HG02885 (cell line): ENCODE measurements around the gene CROCC2.

ENCODE experiments used
- ATAC-seq: cut with Tn5 transposase; IDR thresholded peaks from one replicate; pipeline ENCODE4 v1.9.1; 2021; ENCODE audit warnings: mild to moderate bottlenecking; ENCODE audit not compliant: unreplicated experiment, poor library complexity

CROCC2 gene

GRCh38 chr2:240890691-240891090 is 15.4 kb upstream of the CROCC2 start:
- no peak for ATAC-seq

DNA sequence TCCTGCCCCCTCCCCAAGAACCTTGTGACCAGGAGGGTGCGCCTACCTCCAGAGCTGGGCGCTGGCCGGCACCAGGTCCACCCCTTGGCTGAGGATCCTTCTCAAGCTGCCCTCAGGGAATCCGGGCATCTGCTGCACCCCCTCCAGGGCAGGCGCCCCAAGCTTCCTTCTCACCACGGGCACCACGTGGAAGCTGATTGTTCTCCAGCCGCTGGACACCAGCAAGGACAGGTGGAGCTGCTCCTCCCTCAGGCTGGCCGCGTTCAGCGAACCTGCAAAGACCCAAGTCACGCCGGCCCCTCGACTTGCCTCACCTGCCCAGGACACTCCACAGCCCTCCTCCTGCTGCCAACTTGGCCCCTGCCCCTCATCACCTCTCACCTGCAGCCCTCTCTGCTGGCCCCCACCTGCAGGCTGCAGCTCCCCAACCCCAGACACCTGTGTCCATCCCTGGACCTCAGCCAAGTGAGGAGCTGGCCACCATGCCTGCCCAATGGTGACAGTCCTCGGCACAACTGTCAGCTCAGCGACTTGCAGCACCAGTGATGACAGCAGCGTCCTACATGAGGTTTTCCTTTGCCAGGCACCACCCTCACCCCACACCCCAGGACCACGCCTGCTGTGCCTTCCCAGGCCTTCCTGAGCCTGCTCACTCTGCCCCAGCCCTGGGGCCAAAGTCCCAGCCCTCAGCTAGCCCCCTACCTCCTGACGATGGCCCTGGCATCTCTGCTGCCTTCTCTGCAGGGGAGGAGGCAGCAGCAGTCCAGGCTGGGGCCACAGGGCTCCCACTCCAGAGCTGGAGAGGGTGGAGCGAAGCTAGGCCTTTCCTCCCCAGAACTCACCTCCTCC is 14.4 kb upstream of the CROCC2 start:
- ATAC-seq = no peak

GRCh38 chr2:240892356-240892755 is 13.8 kb upstream of the CROCC2 start:
- ATAC-seq = no peak

DNA sequence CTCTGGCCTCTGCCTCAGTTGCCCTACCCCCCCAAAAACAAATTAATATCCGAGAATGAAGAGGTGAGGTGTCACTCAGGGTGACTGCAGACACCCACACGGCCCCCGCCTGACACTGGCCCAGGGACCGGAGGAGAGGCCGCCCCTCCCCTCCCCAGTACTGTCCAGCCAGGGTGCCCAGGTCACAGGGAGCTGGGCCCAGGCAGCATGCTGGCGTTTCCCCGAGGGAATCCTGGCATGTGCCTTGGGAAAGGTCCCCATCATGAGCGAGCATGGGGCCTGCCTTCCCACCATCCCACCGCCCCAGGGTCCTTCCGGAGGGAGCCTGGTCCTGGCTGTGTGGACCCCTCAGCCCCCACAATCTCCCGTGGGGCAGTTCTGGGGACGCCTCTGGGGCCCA is 13.2 kb upstream of the CROCC2 start:
- no peak for ATAC-seq

- no peak for ATAC-seq
These were observed 12.7 kb upstream of the CROCC2 start for GRCh38 chr2:240893363-240893844.

GRCh38 chr2:240894006-240894405 is 12.1 kb upstream of the CROCC2 start:
- ATAC-seq = no peak

- no peak for ATAC-seq
These were observed 11.1 kb upstream of the CROCC2 start for GRCh38 chr2:240894836-240895558.

DNA sequence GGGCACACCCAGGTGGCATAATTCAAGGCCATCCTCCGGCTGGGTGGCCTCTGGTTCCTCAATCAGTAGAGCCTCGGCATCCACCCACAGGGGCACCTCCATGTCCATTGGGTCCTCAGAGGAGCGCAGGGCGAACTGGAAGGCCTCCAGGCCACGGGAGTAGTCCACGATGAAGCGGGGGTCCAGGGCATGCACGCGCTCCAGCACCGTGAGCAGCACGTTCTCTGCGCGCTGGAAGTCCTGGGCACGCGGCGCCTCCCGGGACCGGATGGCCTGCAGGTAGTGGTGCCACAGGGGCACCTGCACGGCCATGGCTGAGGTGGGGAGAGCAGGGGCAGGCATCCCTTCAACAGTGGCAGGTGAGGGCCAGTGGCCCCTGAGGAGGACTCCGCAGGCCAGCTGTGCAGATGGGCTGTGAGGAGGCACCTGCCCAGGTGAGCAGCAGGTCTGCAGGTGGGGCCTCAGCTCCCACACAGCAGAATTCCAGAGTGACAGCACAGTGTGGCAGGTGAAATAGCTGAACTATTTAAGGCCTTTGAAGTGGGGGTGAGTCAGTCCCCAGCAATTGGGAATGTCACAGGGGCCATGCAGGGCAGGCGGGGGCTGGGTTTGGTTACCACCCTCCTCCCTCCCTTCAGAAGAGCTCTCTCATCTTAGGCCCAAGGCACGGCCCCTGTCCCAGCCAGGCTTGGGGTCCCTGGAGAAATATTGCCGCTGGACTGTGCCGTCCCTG is 10.3 kb upstream of the CROCC2 start, which contains the start of gene MAB21L4:
MAB21L4 (minus strand) TSS at position 501 of the 733 bp plus-strand sequence; CDS start at position 342, 159 bp downstream.
- no peak for ATAC-seq

GRCh38 chr2:240896394-240896793 is 9.7 kb upstream of the CROCC2 start:
- no peak for ATAC-seq

- ATAC-seq = no peak
These were observed 9.1 kb upstream of the CROCC2 start for GRCh38 chr2:240896871-240897692.

DNA sequence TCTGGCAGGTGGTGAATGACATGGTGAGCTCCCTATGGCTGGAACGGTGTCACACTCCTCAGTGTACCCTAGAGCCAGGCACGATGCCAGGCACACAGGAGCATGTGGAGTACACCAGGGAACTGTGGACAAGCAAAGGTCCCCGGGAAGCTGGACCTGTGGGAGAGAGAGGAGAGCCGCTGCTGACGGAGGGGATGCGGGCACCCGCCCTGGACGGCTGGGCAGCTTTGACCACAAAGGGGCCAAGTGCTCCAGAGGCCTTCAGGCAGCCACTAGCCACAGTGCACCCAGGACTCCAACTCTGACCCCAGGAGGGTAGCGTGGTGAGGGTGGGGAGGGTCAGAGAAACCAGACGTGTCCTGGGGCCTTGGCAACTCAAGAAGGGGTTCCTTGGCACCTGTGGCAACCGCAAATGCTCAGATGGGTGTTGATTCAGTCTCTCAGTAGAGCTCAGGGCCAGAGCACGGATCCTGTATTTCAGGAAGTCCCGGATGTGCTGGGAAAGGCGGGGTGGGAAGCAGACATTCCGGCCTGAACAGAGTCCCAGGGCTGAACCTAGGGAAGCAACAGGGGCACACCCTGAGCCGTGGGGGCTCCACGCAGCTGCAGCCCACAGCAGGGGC is 7.9 kb upstream of the CROCC2 start:
- no peak for ATAC-seq

DNA sequence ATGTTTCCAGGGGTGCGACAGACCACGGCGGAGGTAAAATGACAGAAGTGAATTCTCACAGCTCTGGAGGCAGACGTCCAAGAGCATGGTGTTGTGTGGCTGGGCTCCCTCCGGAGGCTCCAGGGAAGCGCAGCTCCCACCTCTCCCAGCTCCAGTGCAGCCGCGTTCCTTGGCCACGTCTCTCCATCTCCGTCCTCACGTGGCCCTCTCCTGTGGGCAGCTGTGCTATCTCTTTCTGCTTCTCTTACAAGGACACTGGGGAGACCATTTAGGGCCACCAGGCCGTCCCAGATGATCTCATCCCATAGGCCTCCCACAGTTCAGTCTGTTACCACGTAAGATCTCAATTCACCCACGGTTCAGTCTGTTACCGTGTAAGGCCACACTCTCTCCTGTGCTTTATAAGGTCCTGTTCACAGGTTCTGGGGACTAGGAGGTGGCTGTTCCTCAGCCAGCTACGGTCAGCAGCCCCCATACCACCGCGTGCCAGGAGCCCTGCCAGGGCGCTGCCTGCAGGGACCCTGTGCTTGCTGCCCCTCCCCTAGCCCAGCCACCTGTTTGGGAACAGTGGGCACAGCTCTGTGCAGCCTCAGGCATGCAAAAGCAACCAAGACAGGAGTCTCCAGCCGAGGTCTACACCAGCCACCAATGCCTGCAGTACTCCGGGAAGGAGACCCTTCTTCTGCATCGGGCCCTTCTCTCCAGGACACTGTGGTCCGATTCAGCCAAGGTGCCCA is 7.2 kb upstream of the CROCC2 start:
- ATAC-seq = no peak

GRCh38 chr2:240899468-240899865 is 6.7 kb upstream of the CROCC2 start:
- no peak for ATAC-seq

- ATAC-seq = no peak
These were observed 5.8 kb upstream of the CROCC2 start for GRCh38 chr2:240900141-240900860.

DNA sequence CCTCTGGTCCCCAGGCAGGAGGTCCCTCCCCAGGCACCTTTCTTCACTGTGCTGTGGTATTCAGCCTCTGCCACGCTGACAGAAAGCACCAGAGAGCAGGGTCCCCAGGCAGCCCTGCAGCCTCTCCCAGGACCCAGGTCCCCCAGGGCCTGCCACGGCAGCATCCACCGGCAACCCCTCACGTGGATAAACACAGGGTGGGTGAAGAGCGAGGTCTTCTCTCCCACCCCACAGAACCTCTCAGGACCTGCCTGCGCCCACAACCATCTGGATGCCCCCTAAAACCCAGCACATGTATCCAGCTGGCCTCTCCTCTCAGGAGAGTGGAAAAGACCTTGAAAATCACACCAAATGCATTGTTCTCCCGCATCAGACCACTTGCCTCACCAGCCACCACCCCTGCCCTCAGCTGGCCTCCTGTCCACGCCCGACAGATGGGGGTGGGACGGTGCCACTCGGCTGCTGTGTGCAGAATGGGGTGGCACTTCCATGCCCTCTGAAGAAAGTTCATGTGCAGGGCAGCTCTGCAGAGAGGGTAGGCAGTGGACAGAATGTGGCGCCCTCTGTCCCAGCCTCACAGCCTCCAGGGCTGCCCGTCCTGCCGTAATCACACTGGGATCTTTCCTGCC is 4.0 kb upstream of the CROCC2 start:
- no peak for ATAC-seq

DNA sequence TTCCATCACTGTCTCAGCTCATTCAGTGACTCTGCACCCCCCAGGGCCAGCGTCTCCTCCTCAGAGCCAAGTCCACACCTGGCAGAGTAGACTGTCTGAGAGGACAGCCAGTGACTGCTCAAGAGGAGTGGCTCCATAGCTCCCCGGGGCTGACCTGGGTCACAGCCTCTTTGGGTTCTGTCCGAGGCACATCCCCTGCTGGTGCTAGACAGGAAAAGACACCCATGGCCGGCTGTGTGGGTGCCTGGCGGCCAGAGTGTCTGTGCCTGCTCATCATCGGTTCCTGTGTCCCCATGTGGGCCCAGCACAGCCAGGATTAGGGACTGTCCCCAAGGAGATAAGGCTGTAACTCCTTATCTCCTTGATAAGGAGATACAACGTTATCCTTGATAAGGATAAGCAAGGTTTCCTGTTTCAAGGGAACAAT is 3.5 kb upstream of the CROCC2 start:
- no peak for ATAC-seq

GRCh38 chr2:240903191-240904060 is 2.7 kb upstream of the CROCC2 start:
- ATAC-seq = no peak
